Breast epithelium (tissue), 4 donors: ENCODE results near the gene B4GALNT1. TPM values are rescaled to one million over a fixed set of nuclear protein-coding genes. Genes with fewer than 3 reads are reported as not detected.
"Not testable (repeated sequence)": the region's sequence is repeated elsewhere in the genome, so short reads cannot be mapped to it uniquely, and the experiment has no call there.

Source experiments
- DNase-seq, 2 donors: peaks; one replicate each; pipeline ENCODE4 v3.0.0-alpha.2; 2019; ENCODE audit warnings: low spot score in 2 of 2
- H3K27ac ChIP-seq, 2 donors: fragments of 200-600 bp; sonication (generic) in 1 of 2; one replicate each; pipeline ENCODE4 v1.5.1; 2016 to 2019; ENCODE audit warnings: mild to moderate bottlenecking in 1 of 2
- H3K27me3 ChIP-seq, 2 donors: fragments of 200-600 bp; sonication (generic) in 1 of 2; one replicate each; pipeline versions ENCODE4 v1.5.1 to v1.6.0; 2017 to 2019; ENCODE audit warnings: control low read depth in 1 of 2, mild to moderate bottlenecking in 1 of 2
- H3K36me3 ChIP-seq: fragments of 200-600 bp; one replicate; pipeline ENCODE4 v1.5.1; 2019
- H3K4me1 ChIP-seq, 2 donors: fragments of 200-600 bp; sonication (generic); one replicate each; pipeline ENCODE4 v1.5.1; 2016 to 2019; ENCODE audit warnings: control low read depth in 1 of 2
- H3K4me3 ChIP-seq, 3 donors: fragments of 200-600 bp; sonication (generic); 1 replicate in 2 of 3; 2 replicates in 1 of 3; pipeline ENCODE4 v1.5.1; 2016 to 2019; ENCODE audit warnings: mild to moderate bottlenecking in 3 of 3, moderate library complexity in 2 of 3
- H3K9me3 ChIP-seq, 2 donors: fragments of 200-600 bp; sonication (generic) in 1 of 2; one replicate each; pipeline ENCODE4 v1.5.1; 2016 to 2019; ENCODE audit warnings: control low read depth in 1 of 2
- CTCF ChIP-seq, 3 donors: fragments of 450-650 bp; IDR thresholded peaks; one replicate each; pipeline ENCODE4 v1.5.1; 2016 to 2017; ENCODE audit warnings: antibody characterized with exemption in 3 of 3, mild to moderate bottlenecking in 3 of 3, moderate library complexity in 3 of 3
- POLR2A ChIP-seq: fragments of 450-650 bp; IDR thresholded peaks from one replicate; pipeline ENCODE4 v1.6.1; 2016; ENCODE audit warnings: antibody characterized with exemption, mild to moderate bottlenecking, moderate library complexity
- POLR2AphosphoS5 ChIP-seq, 3 donors: sonication (generic); formaldehyde crosslinking; IDR thresholded peaks; one replicate each; pipeline ENCODE4 v1.6.1; 2017; ENCODE audit warnings: antibody characterized with exemption in 3 of 3
- intact Hi-C: fragments of 100-400 bp; cut with DNase I; formaldehyde crosslinking; loops from one replicate; pipeline ENCODE4 v1.15.1; 2023; ENCODE audit warnings: low total_unique reads
- total RNA-seq, 3 donors: library from RNA; depleted of rRNA; stranded (reverse); fragments of >200 nt; gene quantifications; one replicate each; pipeline ENCODE4 v1.1.0, GENCODE V29; 2016

The B4GALNT1 gene
- 1 to 10 TPM; 1.1 to 2.6 (median 1.2) TPM for total RNA-seq

GRCh38 chr12:57632958-57633840 lies at the start of gene B4GALNT1:
Gene B4GALNT1, minus strand, starts transcription at chr12:57633201. Its CDS starts 1,069 bp downstream, at chr12:57632132.
- H3K4me3 ChIP-seq, result peak within 1 kb of the TSS; percentile 39 to 81 (median 55)
- intact Hi-C loops, result no loop called here

GRCh38 chr12:57679697-57680096 lies 46.7 kb upstream of the B4GALNT1 start:
- no peak overlapping the region for H3K27ac ChIP-seq
- H3K4me1 ChIP-seq, result no peaks in the 10 kb centered on the region
- no peak for DNase-seq
- no peak overlapping the region for H3K4me3 ChIP-seq
- H3K36me3 ChIP-seq, result no peaks in the 10 kb centered on the region
- H3K27me3 ChIP-seq, result no peaks in the 10 kb centered on the region
- TF ChIP-seq CTCF (IDR thresholded peaks at IDR 0.05), result no peak
- no peak for TF ChIP-seq POLR2AphosphoS5 (IDR thresholded peaks at IDR 0.05)
- TF ChIP-seq POLR2A, result no peak
- H3K9me3 ChIP-seq, result no peaks in the 10 kb centered on the region
- intact Hi-C loops, result no loop called here

More at GRCh38 chr12:57632958-57633840, at the start of gene B4GALNT1:
- Histone ChIP-seq H3K36me3 (no peaks in the 10 kb centered on the region), H3K27ac (no peak within 1 kb of the TSS), H3K27me3 (peaks cover 0 to 11% of the 10 kb centered on the region in 2 donors), H3K9me3 (no peaks in the 10 kb centered on the region), H3K4me1 (peaks cover 4 to 10% of the 10 kb centered on the region in 2 donors)
- TF ChIP-seq CTCF (IDR thresholded peaks at IDR 0.05) (peak; percentile 64 to 89 (median 85)), POLR2A (no peak)
- DNase-seq, result peak in 1 of 2 donors; percentile 18

- H3K9me3 ChIP-seq, DNase-seq, H3K27me3 ChIP-seq, intact Hi-C loops, H3K36me3 ChIP-seq, H3K4me3 ChIP-seq, H3K27ac ChIP-seq, H3K4me1 ChIP-seq: not testable (repeated sequence)
These were observed 44.9 kb upstream of the B4GALNT1 start for GRCh38 chr12:57677947-57678346.

- no peak for TF ChIP-seq POLR2AphosphoS5 (IDR thresholded peaks at IDR 0.05)
- TF ChIP-seq POLR2A, result no peak
- TF ChIP-seq CTCF (IDR thresholded peaks at IDR 0.05), result no peak
- H3K9me3 ChIP-seq, result no peaks in the 10 kb centered on the region
- intact Hi-C loops, result no loop called here
These were observed 41.7 kb upstream of the B4GALNT1 start for GRCh38 chr12:57674691-57675090.

DNA sequence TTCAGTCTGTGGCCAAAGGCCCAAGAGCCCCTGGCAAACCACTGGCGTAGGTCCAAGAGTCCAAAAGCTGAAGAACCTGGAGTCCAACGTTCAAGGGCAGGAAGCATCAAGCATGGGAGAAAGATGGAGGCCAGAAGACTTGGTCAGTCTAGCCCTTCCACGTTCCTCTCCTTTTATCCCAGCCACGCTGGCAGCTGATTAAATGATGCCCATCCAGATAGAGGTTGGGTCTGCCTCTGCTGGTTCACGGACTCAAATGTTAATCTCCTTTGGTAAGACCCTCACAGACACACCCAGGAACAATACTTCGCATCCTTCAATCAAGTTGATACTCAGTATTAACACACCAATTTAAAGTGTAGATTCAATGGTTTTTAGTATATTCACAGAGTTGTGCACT lies 39.8 kb upstream of the B4GALNT1 start:
- Histone ChIP-seq H3K9me3 (no peaks in the 10 kb centered on the region), H3K4me3 (no peak overlapping the region), H3K36me3 (no peaks in the 10 kb centered on the region), H3K4me1 (no peaks in the 10 kb centered on the region), H3K27me3 (no peaks in the 10 kb centered on the region), H3K27ac (no peak overlapping the region)
- intact Hi-C loops, result no loop called here
- DNase-seq, result no peak
- TF ChIP-seq CTCF (IDR thresholded peaks at IDR 0.05) (no peak), POLR2A (no peak), POLR2AphosphoS5 (IDR thresholded peaks at IDR 0.05) (no peak)

More at GRCh38 chr12:57674691-57675090, 41.7 kb upstream of the B4GALNT1 start:
- Histone ChIP-seq H3K4me1 (no peaks in the 10 kb centered on the region), H3K36me3 (no peaks in the 10 kb centered on the region), H3K4me3 (no peak overlapping the region), H3K27me3 (no peaks in the 10 kb centered on the region), H3K27ac (no peak overlapping the region)
- DNase-seq, result no peak

DNA sequence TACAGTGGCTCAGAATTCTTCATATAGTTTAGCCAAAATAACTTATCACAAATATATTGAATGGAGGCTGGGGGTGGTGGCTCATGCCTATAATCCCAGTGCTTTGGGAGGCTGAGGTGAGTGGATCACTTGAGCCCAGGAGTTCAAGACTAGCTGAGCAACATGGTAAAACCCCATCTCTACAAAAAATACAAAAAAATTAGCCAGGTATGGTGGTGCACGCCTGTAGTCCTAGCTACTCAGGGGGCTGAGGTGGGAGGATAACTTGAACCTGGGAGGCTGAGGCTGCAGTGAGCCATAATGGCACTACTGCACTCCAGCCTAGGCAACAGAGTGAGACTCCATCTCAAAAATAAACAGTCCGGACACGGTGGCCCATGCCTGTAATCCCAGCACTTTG lies 38.8 kb upstream of the B4GALNT1 start:
- H3K9me3 ChIP-seq, H3K36me3 ChIP-seq, H3K4me1 ChIP-seq, H3K4me3 ChIP-seq, H3K27ac ChIP-seq, intact Hi-C loops, H3K27me3 ChIP-seq, DNase-seq: not testable (repeated sequence)

DNA sequence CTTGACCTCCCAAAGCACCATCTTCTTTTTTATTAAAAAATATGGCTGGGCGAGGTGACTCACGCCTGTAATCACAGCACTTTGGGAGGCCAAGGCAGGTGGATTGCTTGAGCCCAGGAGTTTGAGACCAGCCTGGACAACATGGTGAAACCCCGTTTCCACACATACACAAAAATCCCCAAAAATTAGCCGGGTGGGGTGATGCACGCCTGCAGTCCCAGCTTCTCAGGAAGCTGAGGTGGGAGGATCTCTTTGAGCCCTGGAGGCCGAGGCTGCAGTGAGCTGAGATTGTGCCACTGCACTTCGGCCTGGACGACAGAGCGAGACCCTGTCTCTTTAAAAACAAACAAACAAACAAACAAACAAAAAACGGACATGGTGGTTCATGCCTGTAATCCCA lies 36.7 kb upstream of the B4GALNT1 start:
- intact Hi-C loops, DNase-seq, H3K9me3 ChIP-seq, H3K4me3 ChIP-seq, H3K27me3 ChIP-seq, H3K36me3 ChIP-seq, H3K4me1 ChIP-seq, H3K27ac ChIP-seq: not testable (repeated sequence)
